ENCODE data around the gene EIF4E.
"Not testable (repeated sequence)": the region's sequence is repeated elsewhere in the genome, so short reads cannot be mapped to it uniquely, and the experiment has no call there.

The EIF4E gene

DNA sequence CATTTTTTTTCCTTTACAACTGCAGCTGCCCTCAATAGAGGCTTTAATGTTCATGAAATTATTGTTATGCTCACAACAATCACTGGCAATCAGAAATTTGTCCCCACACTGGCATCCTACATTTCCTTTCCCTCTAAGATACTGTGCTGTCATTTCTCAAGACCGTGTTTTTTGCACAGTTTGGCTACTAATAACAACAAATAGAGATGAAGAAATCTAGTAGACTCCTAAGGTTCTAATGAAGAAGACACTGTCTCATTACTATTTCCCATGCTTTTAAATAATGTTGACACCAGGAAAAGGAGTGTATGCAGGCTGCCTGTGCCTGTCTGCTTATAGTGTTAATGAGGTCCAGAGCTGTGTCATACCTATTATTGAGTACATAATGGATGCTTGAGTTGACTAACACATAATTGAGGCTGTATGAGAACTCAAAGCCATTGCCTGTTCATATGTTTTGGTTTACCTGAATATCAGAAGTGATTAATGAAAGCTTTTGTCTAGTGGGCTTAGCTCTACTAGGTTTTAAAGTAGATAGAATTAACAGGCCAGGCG, 1.5 kb upstream of the EIF4E start:
- no peak for DNase-seq (ENCODE audit: low spot score)

DNA sequence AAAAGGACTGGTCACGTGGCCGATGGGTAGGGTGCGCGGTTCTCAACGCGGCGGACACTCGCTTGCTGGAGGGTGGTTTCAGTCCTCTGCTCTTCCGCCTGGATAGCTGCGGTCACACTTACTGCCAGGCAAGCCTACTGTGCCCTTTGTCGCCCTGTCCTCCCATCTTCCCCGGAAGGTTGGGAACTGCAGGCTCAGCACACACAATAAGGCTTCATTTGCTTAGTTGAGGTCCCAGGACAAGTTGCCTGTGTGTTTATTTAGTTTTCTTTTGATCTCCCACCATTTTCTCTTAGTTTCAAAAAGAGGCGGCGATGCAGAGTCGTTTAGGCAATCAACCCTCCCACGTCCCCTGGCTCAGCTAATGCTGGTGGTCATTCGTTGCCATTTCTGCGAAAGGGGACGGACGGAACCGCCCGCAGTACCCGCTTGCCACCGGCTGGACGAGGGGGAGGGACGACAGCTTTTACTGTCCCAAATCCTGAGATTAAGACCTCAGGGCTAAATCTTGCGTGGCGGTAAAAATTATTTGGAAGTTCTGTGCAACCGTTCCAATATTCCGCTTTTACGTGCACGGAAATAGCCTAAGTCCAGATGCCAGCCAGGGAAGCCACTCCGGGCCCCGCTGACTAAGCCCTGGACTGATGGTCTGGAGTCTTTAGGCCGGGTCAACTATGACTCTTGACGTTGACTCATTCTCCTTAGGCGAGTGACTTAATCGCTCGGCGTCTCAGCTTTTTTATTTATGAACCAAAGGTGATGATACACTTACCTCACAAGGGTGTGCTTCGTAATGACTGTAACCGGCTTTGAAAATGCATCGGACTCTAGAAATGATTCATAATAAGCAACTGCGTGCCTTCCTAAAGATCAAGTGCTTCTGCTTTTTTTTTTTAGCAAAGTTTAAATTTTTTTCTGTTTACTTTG, 671 bp upstream of the EIF4E start:
- peak; percentile 80 for DNase-seq (ENCODE audit: low spot score)

DNA sequence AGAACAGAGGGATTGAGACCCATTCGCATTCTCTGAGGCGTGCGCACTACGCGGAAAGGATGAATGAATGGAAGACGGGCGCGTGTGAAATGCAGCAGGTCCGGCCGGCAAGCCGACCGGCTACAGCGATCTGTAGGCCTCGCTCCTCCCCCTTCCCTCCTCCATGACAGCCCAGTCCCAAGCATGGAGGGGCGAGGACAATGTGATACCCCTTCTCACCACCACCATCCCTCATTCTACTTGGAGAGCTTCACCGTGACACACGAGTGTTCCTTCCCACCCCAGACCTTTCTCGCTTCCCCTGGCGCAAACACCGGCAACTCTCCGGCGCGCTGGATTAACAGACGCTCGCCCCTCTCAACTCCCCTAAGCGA, 815 bp downstream of the EIF4E start:
- DNase-seq (ENCODE audit: low spot score), result peak; percentile 47

DNA sequence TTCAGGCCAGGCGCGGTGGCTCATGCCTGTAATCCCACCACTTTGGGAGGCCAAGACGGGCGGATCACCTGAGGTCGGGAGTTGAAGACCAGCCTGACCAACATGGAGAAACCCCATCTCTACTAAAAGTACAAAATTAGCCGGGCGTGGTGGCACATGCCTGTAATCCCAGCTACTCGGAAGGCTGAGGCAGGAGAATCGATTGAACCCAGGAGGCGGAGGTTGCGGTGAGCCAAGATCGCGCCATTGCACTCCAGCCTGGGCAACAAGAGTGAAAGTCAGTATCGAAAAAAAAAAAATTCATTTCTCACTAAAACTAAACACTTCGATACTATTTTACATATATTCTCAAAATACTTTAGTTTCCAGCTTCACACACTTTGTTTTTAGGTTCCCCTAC, 2.7 kb downstream of the EIF4E start:
- not testable (repeated sequence) for DNase-seq (ENCODE audit: low spot score)

DNA sequence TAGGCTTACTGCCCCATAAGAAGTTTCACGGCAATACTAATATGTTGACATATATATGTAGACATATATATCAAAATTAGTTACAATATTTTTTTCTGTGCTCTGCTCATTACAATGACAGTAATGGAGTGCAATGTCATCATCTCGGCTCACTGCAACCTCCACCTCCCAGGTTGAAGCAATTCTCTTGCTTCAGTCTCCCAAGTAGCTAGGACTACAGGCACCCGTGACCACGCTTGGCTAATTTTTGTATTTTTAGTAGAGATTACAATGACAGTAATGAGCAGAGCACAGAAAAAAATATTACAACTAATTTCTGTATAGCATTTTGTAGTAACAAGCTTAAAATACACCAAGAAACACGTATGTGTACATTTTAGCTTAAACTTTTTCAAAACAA, 7.6 kb downstream of the EIF4E start:
- DNase-seq (ENCODE audit: low spot score), result no peak

DNA sequence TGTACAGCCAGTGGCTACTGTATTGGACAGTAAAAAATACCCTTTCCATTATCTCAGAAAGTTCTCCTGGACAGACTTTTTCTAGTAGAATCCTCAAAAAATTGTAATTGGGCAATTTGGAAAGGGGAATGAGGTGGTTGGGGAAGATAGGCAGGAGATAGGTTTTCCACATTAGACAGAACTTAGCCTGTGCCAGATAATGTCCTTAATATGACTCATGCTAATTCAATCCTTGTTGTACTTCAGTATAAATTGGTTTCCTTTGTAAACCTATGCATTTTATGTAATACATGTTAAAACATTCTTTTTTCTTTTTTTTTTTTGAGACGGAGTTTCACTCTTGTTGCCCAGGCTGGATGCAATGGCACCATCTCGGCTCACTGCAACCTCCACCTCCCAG, 8.9 kb downstream of the EIF4E start:
- no peak for DNase-seq (ENCODE audit: low spot score)

DNA sequence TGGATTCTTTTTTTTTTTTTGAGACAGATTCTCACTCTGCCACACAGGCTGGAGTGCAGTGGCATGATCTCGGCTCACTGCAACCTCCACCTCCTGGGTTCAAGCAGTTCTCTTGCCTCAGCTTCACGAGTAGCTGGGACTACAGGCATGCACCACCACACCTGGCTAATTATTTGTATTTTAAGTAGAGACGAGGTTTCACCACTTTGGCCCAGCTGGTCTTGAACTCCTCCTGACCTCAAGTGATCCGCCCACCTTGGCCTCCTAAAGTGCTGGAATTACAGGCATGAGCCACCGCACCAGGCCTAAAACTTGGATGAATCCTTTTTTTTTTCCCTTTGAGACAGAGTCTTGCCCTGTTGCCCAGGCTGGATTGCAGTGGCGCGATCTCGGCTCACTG, 18.2 kb downstream of the EIF4E start:
- not testable (repeated sequence) for DNase-seq (ENCODE audit: low spot score)

DNA sequence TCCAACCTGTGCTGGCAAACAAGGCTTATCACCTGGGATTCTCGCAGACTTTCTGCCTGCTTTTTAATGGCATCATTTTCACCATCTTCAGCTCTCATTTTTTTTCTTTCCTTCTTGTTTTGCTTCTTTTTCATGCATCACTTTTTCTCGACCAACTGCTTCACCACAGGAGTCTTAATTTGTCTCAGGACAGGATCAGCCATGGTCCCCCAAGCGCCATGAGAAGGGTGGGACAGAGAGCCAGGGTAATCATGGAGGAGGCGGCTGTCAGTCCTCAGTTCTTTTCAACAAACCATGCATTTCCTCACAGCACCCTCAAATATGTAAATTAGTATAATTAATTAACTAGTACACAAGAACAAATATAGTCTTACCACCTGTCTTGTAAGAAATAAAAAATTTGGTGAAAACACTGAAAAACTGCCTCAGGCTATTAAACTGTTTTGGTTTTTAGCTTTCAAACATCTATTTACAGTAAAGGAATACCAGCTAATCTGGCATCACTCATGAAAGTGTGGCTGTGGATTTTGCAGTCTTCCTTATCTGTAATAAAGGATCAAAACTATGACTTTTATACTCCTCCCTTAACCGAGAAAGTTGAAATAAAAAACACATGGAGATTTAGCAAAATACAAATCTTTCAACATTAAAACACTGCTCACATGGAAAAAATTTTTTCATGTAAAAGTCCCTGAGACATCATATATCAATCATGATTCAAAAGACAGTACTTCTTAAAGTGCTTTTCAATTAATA, 19.1 kb downstream of the EIF4E start:
- no peak for DNase-seq (ENCODE audit: low spot score)

DNA sequence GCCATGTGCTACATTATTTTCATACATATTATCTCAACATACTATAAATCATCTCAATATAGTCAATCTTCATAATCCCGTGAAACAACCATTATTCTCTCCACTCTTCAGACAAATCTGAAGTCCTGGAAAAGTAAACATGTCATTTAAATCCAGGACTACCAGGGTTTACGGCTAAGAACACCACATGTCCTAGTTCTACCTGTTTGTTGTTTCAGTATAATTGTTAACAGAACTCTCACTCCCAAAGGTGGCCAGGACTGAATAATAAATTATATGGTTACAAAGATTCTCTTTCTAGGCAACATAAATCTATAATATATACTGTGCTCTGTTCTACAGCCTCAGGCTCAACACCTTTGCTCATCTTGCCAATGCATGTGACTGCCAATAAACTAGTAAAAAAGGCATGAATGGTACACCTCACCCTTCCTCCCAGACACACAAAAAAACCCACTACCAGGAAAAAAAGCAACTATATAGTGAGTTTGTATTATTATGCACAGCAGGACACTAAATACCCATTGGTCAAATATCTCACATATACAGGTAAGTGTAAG, 20.1 kb downstream of the EIF4E start:
- no peak for DNase-seq (ENCODE audit: low spot score)

DNA sequence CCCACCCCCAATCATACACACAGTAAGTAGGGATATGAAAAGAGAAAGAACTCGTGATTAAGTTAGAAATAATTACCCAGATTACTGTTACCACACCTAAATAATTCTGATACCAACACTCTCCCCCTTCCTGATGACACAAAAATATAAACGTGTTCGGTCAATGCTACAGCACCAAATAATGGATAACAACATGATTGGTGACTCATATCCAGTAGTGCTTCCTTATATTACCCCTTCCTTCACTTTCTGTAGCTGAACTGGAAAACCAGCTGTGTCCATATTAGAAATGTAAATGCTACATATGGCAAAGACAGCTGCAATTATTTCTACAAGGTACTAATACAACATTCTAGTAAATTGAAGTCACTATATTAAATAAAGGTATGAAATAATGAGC, 20.8 kb downstream of the EIF4E start:
- DNase-seq (ENCODE audit: low spot score), result no peak

DNA sequence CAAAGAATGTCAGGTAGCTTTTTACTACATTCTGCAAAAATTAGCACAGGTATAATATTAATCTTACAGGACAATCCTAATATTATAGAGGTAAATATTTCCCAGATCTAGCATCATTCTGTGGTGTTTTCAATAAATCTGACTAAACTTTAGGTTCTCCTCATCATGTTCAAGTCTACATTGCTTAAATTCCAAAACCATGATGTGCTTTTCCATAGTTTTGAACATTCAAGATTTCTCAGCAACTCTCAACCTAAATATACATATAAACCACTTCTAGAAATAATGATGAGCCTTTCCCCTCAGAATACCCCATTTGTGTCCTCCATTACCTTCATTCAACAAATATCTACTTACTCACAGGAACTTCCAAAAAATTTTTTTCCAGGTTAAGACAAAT, 23.1 kb downstream of the EIF4E start:
- no peak for DNase-seq (ENCODE audit: low spot score)

DNA sequence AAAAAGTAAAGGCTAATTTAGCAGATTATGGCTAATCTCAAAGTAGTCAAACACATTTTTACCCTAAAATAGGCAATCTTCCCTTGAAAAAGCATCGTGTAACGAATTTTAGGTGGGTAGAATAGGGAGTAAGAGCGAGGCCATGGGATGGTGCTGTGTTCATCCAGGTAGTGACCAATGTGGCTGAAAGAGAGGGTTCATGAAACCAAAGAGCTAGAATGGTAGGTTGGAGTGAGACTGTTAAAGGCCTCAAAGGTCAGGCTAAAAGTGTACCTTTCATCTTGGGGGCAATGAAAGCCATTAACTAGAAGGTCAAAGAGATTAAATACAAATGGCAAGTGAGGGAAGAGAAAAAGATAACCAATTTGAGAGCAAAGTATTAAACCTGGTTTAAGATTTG, 23.6 kb downstream of the EIF4E start:
- DNase-seq (ENCODE audit: low spot score), result no peak

DNA sequence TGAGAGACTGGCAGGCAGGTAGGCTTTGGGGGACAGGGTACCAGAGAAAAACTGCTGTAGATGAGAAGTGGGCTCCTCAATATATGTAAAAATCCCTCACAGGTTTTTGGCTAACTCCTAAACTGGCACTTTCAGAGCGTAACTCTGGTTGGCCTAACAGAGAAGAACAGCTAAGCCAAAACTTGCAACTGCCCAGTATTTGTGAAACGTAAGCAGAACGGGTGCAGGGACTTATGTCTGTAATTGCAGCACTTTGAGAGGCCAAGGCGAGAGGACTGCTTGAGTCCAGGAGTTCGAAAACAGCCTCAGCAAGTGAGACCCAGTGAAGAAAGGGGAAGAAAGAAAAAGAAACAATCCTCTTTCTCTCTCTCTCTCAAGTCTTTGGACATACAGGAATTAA, 25.0 kb downstream of the EIF4E start:
- no peak for DNase-seq (ENCODE audit: low spot score)

DNA sequence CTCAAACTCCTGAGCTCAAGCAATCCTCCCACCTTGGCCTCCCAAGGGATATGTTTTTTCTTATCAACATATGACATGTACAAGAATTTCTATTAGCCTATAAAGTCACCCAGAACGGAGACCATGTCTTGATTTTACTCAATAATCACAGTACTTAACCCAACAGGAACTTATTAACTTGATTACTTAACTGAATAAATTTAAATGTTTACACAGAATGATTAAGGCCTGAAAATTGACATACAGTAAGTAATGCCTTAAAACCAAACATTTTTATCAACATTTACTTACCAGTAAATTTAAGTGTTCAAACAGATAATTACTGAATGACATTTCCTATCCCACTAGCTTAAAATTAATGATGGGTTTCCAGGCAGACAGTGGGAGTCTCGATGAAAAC, 25.4 kb downstream of the EIF4E start:
- no peak for DNase-seq (ENCODE audit: low spot score)

DNA sequence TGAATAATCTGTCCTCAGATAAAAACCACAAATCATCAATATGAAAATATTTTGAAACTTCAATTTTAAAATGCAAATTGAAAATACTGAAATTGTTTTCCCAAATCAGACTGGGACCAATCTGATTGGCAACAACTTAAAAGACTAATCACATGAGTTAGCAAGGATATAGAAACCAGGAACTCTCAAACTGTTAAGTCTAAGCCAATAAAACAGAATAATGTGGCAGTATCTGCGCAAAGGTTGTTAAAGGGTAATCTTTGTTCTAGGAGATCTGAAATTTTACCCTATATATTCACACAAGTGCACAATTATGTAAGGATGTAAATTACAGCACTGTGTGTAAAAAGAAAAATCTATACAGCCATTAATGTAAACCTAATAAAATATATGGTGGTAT, 29.7 kb downstream of the EIF4E start:
- no peak for DNase-seq (ENCODE audit: low spot score)

DNA sequence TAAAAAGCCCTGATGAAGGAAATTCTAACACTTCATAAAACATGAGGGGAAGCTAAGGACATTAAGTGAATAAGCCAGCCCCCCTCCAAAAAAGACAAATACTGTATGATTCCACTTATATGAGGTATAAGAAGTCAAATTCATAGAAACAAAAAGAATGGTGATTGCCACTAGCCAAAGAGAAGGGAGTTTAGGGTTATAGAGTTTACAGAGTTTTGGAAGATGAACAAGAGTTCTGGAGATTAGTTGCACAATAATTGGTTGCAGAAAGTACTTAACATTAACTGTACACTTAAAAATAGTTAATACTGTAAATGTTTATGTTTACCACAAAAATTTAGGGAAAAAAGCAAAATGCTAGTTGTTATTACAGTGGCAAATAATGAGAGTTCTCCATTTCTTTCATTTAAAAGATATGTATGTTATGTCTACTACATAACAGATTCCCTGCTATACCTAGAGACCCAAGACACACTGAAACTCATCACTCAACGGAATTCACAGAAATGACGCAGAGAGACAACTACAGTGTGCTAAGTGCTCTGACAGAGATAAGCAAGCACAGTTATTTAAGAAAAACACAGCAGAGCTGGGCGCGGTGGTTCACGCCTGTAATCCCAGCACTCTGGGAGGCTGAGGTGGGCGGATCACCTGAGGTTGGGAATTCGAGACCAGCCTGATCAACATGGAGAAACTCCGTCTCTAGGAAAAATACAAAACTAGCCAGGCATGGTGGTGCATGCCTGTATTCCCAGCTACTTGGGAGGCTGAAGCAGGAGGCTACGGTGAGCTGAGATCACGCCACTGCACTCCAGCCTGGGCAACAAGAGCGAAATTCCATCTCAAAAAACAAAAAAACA, 37.2 kb downstream of the EIF4E start:
- no peak for DNase-seq (ENCODE audit: low spot score)

DNA sequence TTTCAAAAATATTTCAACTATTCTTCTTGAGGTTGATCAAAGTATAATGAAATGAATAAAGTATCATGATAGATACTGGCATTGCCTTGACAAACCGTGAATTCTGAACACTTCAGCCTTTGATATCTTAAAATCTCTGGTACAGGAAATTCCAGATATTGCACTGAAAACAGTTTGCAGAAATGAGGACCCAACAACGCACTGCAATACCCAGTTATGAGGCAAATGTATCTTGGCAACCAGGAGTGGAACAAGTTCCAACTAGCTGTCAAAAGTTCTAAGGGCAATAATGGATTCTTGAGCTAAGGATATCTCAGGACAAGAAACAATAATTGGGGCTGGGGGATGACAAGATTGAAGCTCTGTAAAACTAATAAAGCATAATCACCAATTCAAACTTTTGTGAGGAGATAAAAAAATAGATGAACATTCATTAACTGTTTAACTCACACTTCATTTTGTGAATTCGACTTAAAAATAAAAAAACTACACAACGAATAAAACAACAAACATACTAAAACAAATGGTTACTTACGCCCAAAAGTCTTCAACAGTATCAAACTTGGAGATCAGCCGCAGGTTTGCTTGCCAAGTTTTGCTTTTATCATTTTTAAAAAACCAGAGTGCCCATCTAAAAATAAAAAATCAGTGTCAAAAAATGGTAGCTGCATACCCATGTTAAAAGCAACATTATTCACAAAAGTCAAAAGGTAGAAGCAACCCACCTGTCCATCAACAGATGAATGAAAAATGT, 38.1 kb downstream of the EIF4E start:
- no peak for DNase-seq (ENCODE audit: low spot score)

DNA sequence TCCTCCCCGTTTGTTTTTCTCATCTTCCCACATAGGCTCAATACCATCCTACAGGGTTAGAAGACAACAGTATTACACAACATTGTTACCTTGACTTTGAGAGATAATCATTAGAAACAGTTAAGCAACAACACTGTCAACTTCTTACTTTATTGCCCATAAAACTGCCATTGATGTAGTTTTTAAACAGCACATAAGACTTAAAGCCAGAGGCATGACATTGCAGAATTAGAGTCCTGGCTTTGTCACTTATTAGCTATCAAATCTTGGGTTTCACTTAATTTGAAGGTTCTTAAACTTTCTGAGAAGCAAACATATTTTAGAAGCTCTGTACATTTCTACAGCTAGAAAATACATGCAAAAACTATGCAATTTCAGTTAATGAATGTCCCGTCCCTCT, 41.8 kb downstream of the EIF4E start:
- no peak for DNase-seq (ENCODE audit: low spot score)

DNA sequence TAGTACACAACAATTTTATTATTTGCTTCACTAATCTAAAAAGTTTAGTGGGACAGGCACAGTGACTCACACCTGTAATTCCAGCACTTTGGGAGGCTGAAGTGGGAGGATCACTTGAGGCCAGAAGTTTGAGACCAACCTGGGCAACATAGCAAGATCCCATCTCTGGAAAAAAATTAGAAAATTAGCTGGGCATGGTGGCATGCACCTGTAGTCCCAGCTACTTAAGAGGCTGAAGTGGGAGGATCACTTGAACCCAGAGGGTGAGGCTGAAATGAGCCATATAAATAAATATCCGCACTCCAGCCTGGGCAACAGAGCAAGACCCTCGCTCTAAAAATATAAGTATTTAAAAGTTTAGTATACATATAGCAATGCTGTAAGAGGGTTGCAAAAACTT, 42.6 kb downstream of the EIF4E start:
- not testable (repeated sequence) for DNase-seq (ENCODE audit: low spot score)

DNA sequence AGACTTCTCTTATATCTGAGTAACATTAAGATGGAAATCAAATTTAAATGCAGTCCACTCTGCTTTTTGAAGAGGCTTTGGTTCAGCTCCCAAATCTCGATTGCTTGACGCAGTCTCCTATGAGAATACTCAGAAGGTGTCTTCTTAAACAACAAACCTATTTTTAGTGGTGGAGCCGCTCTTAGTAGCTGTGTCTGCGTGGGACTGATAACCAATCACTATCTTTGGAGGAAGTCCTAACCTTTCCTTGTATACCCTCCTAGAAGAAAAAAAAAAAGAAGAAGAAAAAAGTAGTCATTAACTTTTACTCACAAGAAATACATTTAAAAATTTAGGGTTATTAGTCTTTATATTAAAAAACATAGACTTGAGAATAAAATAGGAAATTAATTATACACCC, 48.0 kb downstream of the EIF4E start:
- DNase-seq (ENCODE audit: low spot score), result not testable (repeated sequence)

DNA sequence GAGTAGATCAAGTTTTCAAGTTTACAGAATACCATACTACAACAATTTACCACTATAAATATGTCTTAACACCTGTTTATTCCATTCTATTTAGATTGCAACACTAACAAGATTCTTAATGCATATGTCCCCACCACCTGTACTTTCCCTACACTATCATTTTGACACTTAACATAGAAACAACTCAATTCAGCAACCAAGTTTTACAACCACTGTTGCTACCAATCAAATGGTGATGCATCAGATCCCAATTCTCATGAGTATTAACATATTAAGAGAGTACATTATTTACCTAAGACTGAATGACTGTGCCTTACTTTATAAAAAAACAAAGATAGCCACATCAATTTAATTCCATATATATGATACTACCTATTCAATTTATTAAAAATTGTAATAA, 49.4 kb downstream of the EIF4E start:
- no peak for DNase-seq (ENCODE audit: low spot score)
